Gastrocnemius medialis (tissue), 4 donors: ENCODE data around the gene AIMP2.

Experiments
- CTCF ChIP-seq, 5 experiments: fragments of 450-650 bp in 3 of 5; fragments of 200-600 bp in 2 of 5; sonication (generic) in 2 of 5; IDR thresholded peaks in 4 of 5; conservative IDR thresholded peaks in 1 of 5; 1 replicate in 4 of 5; 2 replicates in 1 of 5; pipeline ENCODE4 v1.5.1; 2016 to 2019; ENCODE audit warnings: antibody characterized with exemption in 5 of 5, mild to moderate bottlenecking in 3 of 5, moderate library complexity in 3 of 5
- POLR2A ChIP-seq, 2 donors: fragments of 450-650 bp; IDR thresholded peaks; one replicate each; pipeline ENCODE4 v1.6.1; 2017; ENCODE audit warnings: antibody characterized with exemption in 2 of 2, mild to moderate bottlenecking in 2 of 2, moderate library complexity in 2 of 2

- TF ChIP-seq CTCF (IDR thresholded peaks at IDR 0.05 in 4 of 5, conservative IDR thresholded peaks at IDR 0.05 in 1 of 5) (no peak), POLR2A (IDR thresholded peaks at IDR 0.05) (no peak)
These were observed 23.1 kb downstream of the AIMP2 start for GRCh38 chr7:6032167-6032566.
